Frontal cortex (tissue), 4 donors: ENCODE measurements around the gene VASN. TPM values are rescaled to one million over a fixed set of nuclear protein-coding genes. Genes with fewer than 3 reads are reported as not detected.
A peak's percentile ranks its signal among the peaks of the same experiment; 100 is the strongest.

Experiments
- DNase-seq, 2 donors: peaks; one replicate each; pipeline ENCODE4 v3.0.0; 2012; ENCODE audit warnings: low spot score in 2 of 2
- FAIRE-seq: peaks from 2 replicates; lab custom pipeline; 2012; peaks lifted over from hg19 to GRCh38; lab: Jason Lieb, UNC
- total RNA-seq: library from RNA; depleted of rRNA; stranded (reverse); fragments of >200 nt; gene quantifications from one replicate; pipeline ENCODE4 v1.2.3, GENCODE V29; 2014
- donor health status: control.
- donor health status: control.
- donor health status: control.

VASN gene
- total RNA-seq, 1 donor from 2014 or later = 1.6 TPM

GRCh38 chr16:4350787-4351659 lies 20.6 kb upstream of the VASN start, which contains the start of gene PAM16:
Gene PAM16 (minus strand): TSS chr16:4351321. CDS start chr16:4351234, 87 bp downstream.
- no peak for FAIRE-seq
- DNase-seq = peak; percentile 97

GRCh38 chr16:4351880-4352279 lies 19.8 kb upstream of the VASN start:
- DNase-seq (no peak), FAIRE-seq (no peak)

GRCh38 chr16:4352843-4353242 lies 18.8 kb upstream of the VASN start:
- FAIRE-seq = no peak
- no peak for DNase-seq

GRCh38 chr16:4353675-4354074 lies 18.0 kb upstream of the VASN start:
- FAIRE-seq (no peak), DNase-seq (no peak)

- DNase-seq (no peak), FAIRE-seq (no peak)
Observed at GRCh38 chr16:4354512-4355409, 16.9 kb upstream of the VASN start.

GRCh38 chr16:4356820-4357219 lies 14.8 kb upstream of the VASN start:
- no peak for FAIRE-seq
- no peak for DNase-seq

- DNase-seq = no peak
Observed at GRCh38 chr16:4358236-4358635, 13.4 kb upstream of the VASN start.

GRCh38 chr16:4358831-4359561 lies 12.7 kb upstream of the VASN start:
- DNase-seq (peak; percentile 69 to 75), FAIRE-seq (no peak)

More at GRCh38 chr16:4358236-4358635, 13.4 kb upstream of the VASN start:
- no peak for FAIRE-seq

GRCh38 chr16:4359914-4360313 lies 11.7 kb upstream of the VASN start:
- FAIRE-seq (no peak), DNase-seq (no peak)

GRCh38 chr16:4360538-4361021 lies 11.1 kb upstream of the VASN start:
- no peak for DNase-seq
- FAIRE-seq = no peak

- no peak for FAIRE-seq
Observed at GRCh38 chr16:4361033-4361943, 10.4 kb upstream of the VASN start.

GRCh38 chr16:4361944-4362311 lies 9.7 kb upstream of the VASN start:
- FAIRE-seq (no peak), DNase-seq (no peak)

More at GRCh38 chr16:4361033-4361943, 10.4 kb upstream of the VASN start:
- no peak for DNase-seq

GRCh38 chr16:4362476-4363135 lies 9.0 kb upstream of the VASN start:
- DNase-seq (no peak), FAIRE-seq (no peak)

- FAIRE-seq (no peak), DNase-seq (no peak)
Observed at GRCh38 chr16:4364196-4365013, 7.2 kb upstream of the VASN start.

GRCh38 chr16:4365014-4365406 lies 6.6 kb upstream of the VASN start:
- no peak for FAIRE-seq
- DNase-seq = no peak

- DNase-seq (no peak), FAIRE-seq (no peak)
Observed at GRCh38 chr16:4365615-4366014, 6.0 kb upstream of the VASN start.

GRCh38 chr16:4366016-4366415 lies 5.6 kb upstream of the VASN start:
- FAIRE-seq = no peak
- DNase-seq = no peak
